ENCODE data around the gene LILRA1.
"Not testable (repeated sequence)": the region's sequence is repeated elsewhere in the genome, so short reads cannot be mapped to it uniquely, and the experiment has no call there.

The LILRA1 gene

DNA sequence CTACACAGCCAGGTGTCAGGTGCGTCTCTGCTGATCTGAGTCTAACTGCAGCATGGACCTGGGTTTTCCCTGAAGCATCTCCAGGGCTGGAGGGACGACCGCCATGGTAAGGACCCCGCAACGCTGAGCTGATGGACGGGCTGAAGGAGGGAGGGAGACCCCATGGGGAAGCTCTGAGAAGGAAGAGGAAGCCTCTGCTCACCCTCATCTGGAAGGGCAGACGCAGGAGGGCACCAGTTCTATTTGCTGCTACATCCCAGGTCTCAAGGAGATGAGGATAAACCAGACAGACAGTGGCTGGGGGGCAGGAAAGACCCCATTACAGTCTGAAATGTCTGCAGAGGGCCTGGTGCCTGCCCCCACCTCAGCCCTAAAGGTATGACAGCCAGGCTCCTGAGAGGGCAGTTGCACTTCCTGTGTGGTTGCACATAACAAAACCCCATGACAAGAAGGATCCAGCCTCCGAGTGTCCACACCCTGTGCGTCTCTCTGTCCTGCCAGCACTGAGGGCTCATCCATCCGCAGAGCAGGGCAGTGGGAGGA is 20.0 kb upstream of the LILRA1 start, which contains the start of gene LILRA2:
Gene LILRA2 (plus strand): TSS at position 461 of the 543 bp plus-strand sequence. CDS start 89 bp downstream, outside the sequence.
- Histone ChIP-seq H3K4ac (ENCODE audit: low read depth, low read length) (no peak within 1 kb of the TSS), H2AK5ac (ENCODE audit: low read length) (no peak within 1 kb of the TSS), H2BK120ac (ENCODE audit: insufficient read depth, low read length, poor library complexity) (no peak within 1 kb of the TSS), H3K9me3 (ENCODE audit: insufficient read depth, low read depth, low read length) (peaks cover 55% of the 10 kb centered on the region), H3K27me3 (ENCODE audit: insufficient read depth, low read length) (no peaks in the 10 kb centered on the region), H4K12ac (ENCODE audit: low read depth, low read length) (no peak within 1 kb of the TSS), H3K9ac (ENCODE audit: low read length) (no peak within 1 kb of the TSS), H3K79me2 (ENCODE audit: control insufficient read depth, insufficient read depth, low read length, poor library complexity) (no peaks in the 10 kb centered on the region), H3K23ac (ENCODE audit: low read length) (no peak within 1 kb of the TSS), H3K27ac (ENCODE audit: low read depth, low read length) (no peak within 1 kb of the TSS), H3K18ac (ENCODE audit: low read length) (no peak within 1 kb of the TSS), H3K4me1 (ENCODE audit: control insufficient read depth in 1 of 2, insufficient read depth in 2 of 2, low read length in 2 of 2) (no peaks in the 10 kb centered on the region), H3K4me3 (ENCODE audit: low read depth, low read length) (no peak within 1 kb of the TSS), H2AFZ (ENCODE audit: insufficient read depth, low read length, poor library complexity) (no peak within 1 kb of the TSS), H2BK5ac (ENCODE audit: low read depth, low read length, poor library complexity) (no peak within 1 kb of the TSS), H3K79me1 (ENCODE audit: low read length) (no peaks in the 10 kb centered on the region), H3K4me2 (ENCODE audit: low read length) (no peak within 1 kb of the TSS), H2BK12ac (ENCODE audit: low read length) (no peak within 1 kb of the TSS), H3K14ac (ENCODE audit: low read length) (no peak within 1 kb of the TSS), H3K36me3 (ENCODE audit: control insufficient read depth in 1 of 2, insufficient read depth in 2 of 2, low read length in 2 of 2) (no peaks in the 10 kb centered on the region), H4K91ac (ENCODE audit: low read depth, low read length) (no peak within 1 kb of the TSS), H4K8ac (ENCODE audit: low read depth, low read length) (no peak within 1 kb of the TSS)
- DNase-seq: no peak
- no CpG with 5 or more reads among the region's 10 CpGs for WGBS (ENCODE audit: extremely low coverage, insufficient coverage, insufficient read length)

DNA sequence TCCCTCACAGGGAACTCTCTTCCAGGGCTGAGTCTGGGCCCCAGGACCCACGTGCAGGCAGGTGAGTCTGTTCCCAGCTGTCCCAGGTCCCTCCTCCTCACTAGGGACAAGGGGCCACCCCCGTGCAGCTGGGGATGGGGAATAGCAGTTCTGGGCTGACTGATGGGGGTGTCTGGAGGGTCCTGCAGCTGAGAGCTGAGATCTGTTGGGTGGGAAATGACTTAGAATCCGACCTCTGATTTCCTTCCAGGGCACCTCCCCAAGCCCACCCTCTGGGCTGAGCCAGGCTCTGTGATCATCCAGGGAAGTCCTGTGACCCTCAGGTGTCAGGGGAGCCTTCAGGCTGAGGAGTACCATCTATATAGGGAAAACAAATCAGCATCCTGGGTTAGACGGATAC is 19.4 kb upstream of the LILRA1 start:
- Histone ChIP-seq H3K27ac (ENCODE audit: low read depth, low read length) (no peak overlapping the region), H4K91ac (ENCODE audit: low read depth, low read length) (no peak overlapping the region), H3K79me2 (ENCODE audit: control insufficient read depth, insufficient read depth, low read length, poor library complexity) (no peaks in the 10 kb centered on the region), H3K14ac (ENCODE audit: low read length) (no peak overlapping the region), H3K18ac (ENCODE audit: low read length) (no peak overlapping the region), H2AK5ac (ENCODE audit: low read length) (no peak overlapping the region), H3K23ac (ENCODE audit: low read length) (no peak overlapping the region), H3K9ac (ENCODE audit: low read length) (no peak overlapping the region), H3K27me3 (ENCODE audit: insufficient read depth, low read length) (no peaks in the 10 kb centered on the region), H4K12ac (ENCODE audit: low read depth, low read length) (no peak overlapping the region), H3K4ac (ENCODE audit: low read depth, low read length) (no peak overlapping the region), H2BK12ac (ENCODE audit: low read length) (no peak overlapping the region), H3K79me1 (ENCODE audit: low read length) (no peaks in the 10 kb centered on the region), H3K36me3 (ENCODE audit: control insufficient read depth in 1 of 2, insufficient read depth in 2 of 2, low read length in 2 of 2) (no peaks in the 10 kb centered on the region), H3K4me3 (ENCODE audit: low read depth, low read length) (no peak overlapping the region), H3K4me1 (ENCODE audit: control insufficient read depth in 1 of 2, insufficient read depth in 2 of 2, low read length in 2 of 2) (no peaks in the 10 kb centered on the region), H2AFZ (ENCODE audit: insufficient read depth, low read length, poor library complexity) (no peak overlapping the region), H4K8ac (ENCODE audit: low read depth, low read length) (no peak overlapping the region), H2BK5ac (ENCODE audit: low read depth, low read length, poor library complexity) (no peak overlapping the region), H3K4me2 (ENCODE audit: low read length) (no peak overlapping the region), H2BK120ac (ENCODE audit: insufficient read depth, low read length, poor library complexity) (no peak overlapping the region), H3K9me3 (ENCODE audit: insufficient read depth, low read depth, low read length) (peaks cover 55% of the 10 kb centered on the region)
- DNase-seq: no peak
- no CpG with 5 or more reads among the region's 4 CpGs for WGBS (ENCODE audit: extremely low coverage, insufficient coverage, insufficient read length)

DNA sequence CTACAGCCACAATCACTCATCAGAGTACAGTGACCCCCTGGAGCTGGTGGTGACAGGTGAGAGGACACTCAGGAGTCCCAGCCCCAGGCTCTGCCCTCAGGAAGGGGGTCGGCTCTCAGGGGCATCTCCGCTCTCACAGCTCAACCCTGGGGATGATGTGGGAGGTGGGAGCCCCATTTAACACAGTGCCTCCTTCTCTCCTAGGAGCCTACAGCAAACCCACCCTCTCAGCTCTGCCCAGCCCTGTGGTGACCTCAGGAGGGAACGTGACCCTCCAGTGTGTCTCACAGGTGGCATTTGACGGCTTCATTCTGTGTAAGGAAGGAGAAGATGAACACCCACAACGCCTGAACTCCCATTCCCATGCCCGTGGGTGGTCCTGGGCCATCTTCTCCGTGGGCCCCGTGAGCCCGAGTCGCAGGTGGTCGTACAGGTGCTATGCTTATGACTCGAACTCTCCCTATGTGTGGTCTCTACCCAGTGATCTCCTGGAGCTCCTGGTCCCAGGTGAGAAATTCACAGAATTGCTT is 18.8 kb upstream of the LILRA1 start:
- no peak overlapping the region for H3K27ac ChIP-seq (ENCODE audit: low read depth, low read length)

DNA sequence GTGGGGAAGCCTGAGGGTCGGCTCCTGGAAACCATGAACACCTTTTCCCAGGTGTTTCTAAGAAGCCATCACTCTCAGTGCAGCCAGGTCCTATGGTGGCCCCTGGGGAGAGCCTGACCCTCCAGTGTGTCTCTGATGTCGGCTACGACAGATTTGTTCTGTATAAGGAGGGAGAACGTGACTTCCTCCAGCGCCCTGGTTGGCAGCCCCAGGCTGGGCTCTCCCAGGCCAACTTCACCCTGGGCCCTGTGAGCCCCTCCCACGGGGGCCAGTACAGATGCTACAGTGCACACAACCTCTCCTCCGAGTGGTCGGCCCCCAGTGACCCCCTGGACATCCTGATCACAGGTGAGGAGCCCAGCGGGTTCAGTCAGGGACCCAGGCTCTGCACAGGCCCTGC is 18.2 kb upstream of the LILRA1 start:
- not testable (repeated sequence) for H3K36me3 ChIP-seq (ENCODE audit: control insufficient read depth in 1 of 2, insufficient read depth in 2 of 2, low read length in 2 of 2); H2AK5ac ChIP-seq (ENCODE audit: low read length); H3K27me3 ChIP-seq (ENCODE audit: insufficient read depth, low read length); H3K4me1 ChIP-seq (ENCODE audit: control insufficient read depth in 1 of 2, insufficient read depth in 2 of 2, low read length in 2 of 2); H2BK5ac ChIP-seq (ENCODE audit: low read depth, low read length, poor library complexity); H2AFZ ChIP-seq (ENCODE audit: insufficient read depth, low read length, poor library complexity); H3K27ac ChIP-seq (ENCODE audit: low read depth, low read length); H3K4me3 ChIP-seq (ENCODE audit: low read depth, low read length); H2BK120ac ChIP-seq (ENCODE audit: insufficient read depth, low read length, poor library complexity); H3K9ac ChIP-seq (ENCODE audit: low read length); DNase-seq; H2BK12ac ChIP-seq (ENCODE audit: low read length); H4K91ac ChIP-seq (ENCODE audit: low read depth, low read length); H3K18ac ChIP-seq (ENCODE audit: low read length); H3K4ac ChIP-seq (ENCODE audit: low read depth, low read length); H3K4me2 ChIP-seq (ENCODE audit: low read length); H4K12ac ChIP-seq (ENCODE audit: low read depth, low read length); H3K23ac ChIP-seq (ENCODE audit: low read length); H3K79me2 ChIP-seq (ENCODE audit: control insufficient read depth, insufficient read depth, low read length, poor library complexity); H3K14ac ChIP-seq (ENCODE audit: low read length); H3K79me1 ChIP-seq (ENCODE audit: low read length); H4K8ac ChIP-seq (ENCODE audit: low read depth, low read length)
- peaks cover 54% of the 10 kb centered on the region for H3K9me3 ChIP-seq (ENCODE audit: insufficient read depth, low read depth, low read length)
- WGBS (ENCODE audit: extremely low coverage, insufficient coverage, insufficient read length): no CpG with 5 or more reads among the region's 9 CpGs

More for the DNA sequence above, 18.8 kb upstream of the LILRA1 start:
- DNase-seq: no peak
- Histone ChIP-seq H3K4me3 (ENCODE audit: low read depth, low read length) (no peak overlapping the region), H2BK120ac (ENCODE audit: insufficient read depth, low read length, poor library complexity) (no peak overlapping the region), H3K79me2 (ENCODE audit: control insufficient read depth, insufficient read depth, low read length, poor library complexity) (no peaks in the 10 kb centered on the region), H4K91ac (ENCODE audit: low read depth, low read length) (no peak overlapping the region), H3K4me2 (ENCODE audit: low read length) (no peak overlapping the region), H3K4me1 (ENCODE audit: control insufficient read depth in 1 of 2, insufficient read depth in 2 of 2, low read length in 2 of 2) (no peaks in the 10 kb centered on the region), H3K79me1 (ENCODE audit: low read length) (no peaks in the 10 kb centered on the region), H2AFZ (ENCODE audit: insufficient read depth, low read length, poor library complexity) (no peak overlapping the region), H3K23ac (ENCODE audit: low read length) (no peak overlapping the region), H3K9ac (ENCODE audit: low read length) (no peak overlapping the region), H2AK5ac (ENCODE audit: low read length) (no peak overlapping the region), H2BK12ac (ENCODE audit: low read length) (no peak overlapping the region), H3K36me3 (ENCODE audit: control insufficient read depth in 1 of 2, insufficient read depth in 2 of 2, low read length in 2 of 2) (no peaks in the 10 kb centered on the region), H2BK5ac (ENCODE audit: low read depth, low read length, poor library complexity) (no peak overlapping the region), H3K18ac (ENCODE audit: low read length) (no peak overlapping the region), H3K27me3 (ENCODE audit: insufficient read depth, low read length) (no peaks in the 10 kb centered on the region), H3K4ac (ENCODE audit: low read depth, low read length) (no peak overlapping the region), H4K12ac (ENCODE audit: low read depth, low read length) (no peak overlapping the region), H3K14ac (ENCODE audit: low read length) (no peak overlapping the region), H4K8ac (ENCODE audit: low read depth, low read length) (no peak overlapping the region), H3K9me3 (ENCODE audit: insufficient read depth, low read depth, low read length) (peaks cover 55% of the 10 kb centered on the region)
- whole genome bisulfite sequencing (ENCODE audit: extremely low coverage, insufficient coverage, insufficient read length): no CpG with 5 or more reads among the region's 12 CpGs

All from trophoblast cell (in vitro differentiated cells and primary cell).